ENCODE data around the gene HMGCR. TPM values are rescaled to one million over a fixed set of nuclear protein-coding genes. Genes with fewer than 3 reads are reported as not detected.

HMGCR gene
- total and polyA plus RNA-seq, 2 donors (not counting 3 experiments of a cell fraction or from before 2014, with no cell fraction given): 39.6 to 104 TPM

GRCh38 chr5:75324791-75325190 lies 12.2 kb upstream of the HMGCR start:
- CTCF ChIA-PET: interaction anchor here (2.5 kb wide), 1 partner anchor 12 kb away, joined by 7 read pairs; the partner anchor contains the start of gene HMGCR
- H3K9ac ChIP-seq (replicated peaks; ENCODE audit: extremely low read depth, insufficient read depth, low read length): no peak overlapping the region
- no peaks in the 10 kb centered on the region for H3K4me1 ChIP-seq (ENCODE audit: control insufficient read depth, extremely low read depth, insufficient read depth, low read length)
- no peaks in the 10 kb centered on the region for H3K36me3 ChIP-seq (ENCODE audit: control insufficient read depth in 2 of 2, extremely low read depth in 1 of 2, insufficient read depth in 2 of 2, low read length in 2 of 2)
- H3K4me3 ChIP-seq (replicated peaks in 1 of 3; ENCODE audit: insufficient read depth in 1 of 3, low read depth in 1 of 3, low read length in 3 of 3): no peak overlapping the region
- dilution Hi-C loops (cut with MboI; ENCODE audit: extremely low pct_ligation_motif_present, low sequenced_read_pairs): no loop called here
- DNase-seq (ENCODE audit: low read depth, low spot score) (no peak), FAIRE-seq (no peak)
- peaks cover 2 to 15% of the 10 kb centered on the region in 2 experiments for H3K27me3 ChIP-seq (ENCODE audit: control insufficient read depth in 2 of 2, insufficient read depth in 2 of 2, low read length in 2 of 2)
- BruUV-seq (replicated peaks): no TSS peak
- H4K20me1 ChIP-seq (replicated peaks; ENCODE audit: control insufficient read depth, extremely low read depth, insufficient read depth, low read length): no peaks in the 10 kb centered on the region
- H3K9me1 ChIP-seq (replicated peaks; ENCODE audit: control insufficient read depth, extremely low read depth, insufficient read depth, low read length): no peaks in the 10 kb centered on the region
- no peak overlapping the region for H2AFZ ChIP-seq (ENCODE audit: low read depth, low read length)
- H3K4me2 ChIP-seq (ENCODE audit: insufficient read depth, low read length): no peak overlapping the region
- no peak for TF ChIP-seq GATA2 (IDR thresholded peaks at IDR 0.05; ENCODE audit: insufficient read depth, insufficient read length, low read depth, low read length)
- H3K27ac ChIP-seq (ENCODE audit: insufficient read depth, low read depth, low read length): no peak overlapping the region
- intact Hi-C loops (cut with micrococcal nuclease): no loop called here
- POLR2A ChIA-PET: no interaction called here
- H3K9me3 ChIP-seq (replicated peaks; ENCODE audit: control insufficient read depth, insufficient read depth, low read length): no peaks in the 10 kb centered on the region
- H3K79me2 ChIP-seq (ENCODE audit: control insufficient read depth, insufficient read depth, low read length): no peaks in the 10 kb centered on the region

GRCh38 chr5:75325242-75325641 lies 11.8 kb upstream of the HMGCR start:
- no TSS peak for BruUV-seq (replicated peaks)
- no peaks in the 10 kb centered on the region for H3K79me2 ChIP-seq (ENCODE audit: control insufficient read depth, insufficient read depth, low read length)
- H3K27me3 ChIP-seq (ENCODE audit: control insufficient read depth in 2 of 2, insufficient read depth in 2 of 2, low read length in 2 of 2): peaks cover 2 to 15% of the 10 kb centered on the region in 2 experiments
- CTCF ChIA-PET: no interaction called here
- no peak for DNase-seq (ENCODE audit: low read depth, low spot score)
- POLR2A ChIA-PET: no interaction called here
- H3K4me1 ChIP-seq (ENCODE audit: control insufficient read depth, extremely low read depth, insufficient read depth, low read length): no peaks in the 10 kb centered on the region
- H3K27ac ChIP-seq (ENCODE audit: insufficient read depth, low read depth, low read length): no peak overlapping the region
- dilution Hi-C loops (cut with MboI; ENCODE audit: extremely low pct_ligation_motif_present, low sequenced_read_pairs): no loop called here
- no peak overlapping the region for H3K4me2 ChIP-seq (ENCODE audit: insufficient read depth, low read length)
- H3K9ac ChIP-seq (replicated peaks; ENCODE audit: extremely low read depth, insufficient read depth, low read length): no peak overlapping the region
- H4K20me1 ChIP-seq (replicated peaks; ENCODE audit: control insufficient read depth, extremely low read depth, insufficient read depth, low read length): no peaks in the 10 kb centered on the region
- intact Hi-C loops (cut with micrococcal nuclease): no loop called here
- H3K9me1 ChIP-seq (replicated peaks; ENCODE audit: control insufficient read depth, extremely low read depth, insufficient read depth, low read length): no peaks in the 10 kb centered on the region
- H3K9me3 ChIP-seq (replicated peaks; ENCODE audit: control insufficient read depth, insufficient read depth, low read length): no peaks in the 10 kb centered on the region
- TF ChIP-seq FOS (IDR thresholded peaks at IDR 0.05; ENCODE audit: borderline replicate concordance, insufficient read depth, low read length) (no peak), POLR2A (IDR thresholded peaks at IDR 0.05; ENCODE audit: low read depth, low read length) (no peak), JUN (IDR thresholded peaks at IDR 0.05; ENCODE audit: borderline replicate concordance, insufficient read depth, insufficient read length, low read depth) (no peak), EZH2 (IDR thresholded peaks at IDR 0.05; ENCODE audit: borderline replicate concordance, low read depth, low read length, severe bottlenecking) (no peak), GATA2 (IDR thresholded peaks at IDR 0.05; ENCODE audit: insufficient read depth, insufficient read length, low read depth, low read length) (no peak), CTCF (IDR thresholded peaks at IDR 0.05; ENCODE audit: extremely low read depth in 1 of 2, insufficient read depth in 1 of 2, low read depth in 1 of 2, low read length in 2 of 2) (no peak), MYC (IDR thresholded peaks at IDR 0.05; ENCODE audit: low read depth, low read length) (no peak), POLR2AphosphoS5 (IDR thresholded peaks at IDR 0.05; ENCODE audit: insufficient read depth, low read depth, low read length) (no peak), MAX (IDR thresholded peaks at IDR 0.05; ENCODE audit: insufficient read depth, insufficient read length) (no peak)
- FAIRE-seq: no peak
- no peak overlapping the region for H2AFZ ChIP-seq (ENCODE audit: low read depth, low read length)
- no peak overlapping the region for H3K4me3 ChIP-seq (replicated peaks in 1 of 3; ENCODE audit: insufficient read depth in 1 of 3, low read depth in 1 of 3, low read length in 3 of 3)
- no peaks in the 10 kb centered on the region for H3K36me3 ChIP-seq (ENCODE audit: control insufficient read depth in 2 of 2, extremely low read depth in 1 of 2, insufficient read depth in 2 of 2, low read length in 2 of 2)

Measured in endothelial cell of umbilical vein (primary cell).